ENCODE measurements around the gene ARID1A. TPM values are rescaled to one million over a fixed set of nuclear protein-coding genes. Genes with fewer than 3 reads are reported as not detected.
A peak's percentile ranks its signal among the peaks of the same experiment; 100 is the strongest.

Gene ARID1A
- total RNA-seq, 2 donors from 2014 or later, result 95.1 to 97.3 TPM

DNA sequence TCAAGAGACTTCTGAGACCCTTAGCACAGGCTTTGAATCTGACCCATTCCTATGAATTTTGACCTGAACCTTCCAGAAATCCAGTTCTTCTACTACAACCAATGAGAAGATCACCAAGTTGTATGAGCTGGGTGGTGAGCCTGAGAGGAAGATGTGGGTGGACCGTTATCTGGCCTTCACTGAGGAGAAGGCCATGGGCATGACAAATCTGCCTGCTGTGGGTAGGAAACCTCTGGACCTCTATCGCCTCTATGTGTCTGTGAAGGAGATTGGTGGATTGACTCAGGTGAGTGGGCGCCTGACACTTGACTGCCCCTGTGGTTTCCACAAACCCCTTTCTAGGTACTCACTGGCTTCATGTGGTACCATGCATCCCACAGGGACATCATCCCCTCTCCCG, 71.9 kb downstream of the ARID1A start:
- Mint-ChIP-seq H3K4me3 (no peak overlapping the region), H3K27ac (peak overlapping the region; percentile 1), H3K9me3 (no peaks in the 10 kb centered on the region), H3K27me3 (ENCODE audit: low read depth) (no peaks in the 10 kb centered on the region), H3K36me3 (ENCODE audit: insufficient read depth in 2 of 2) (peaks cover 22 to 65% of the 10 kb centered on the region in 2 donors), H3K4me1 (ENCODE audit: low read depth) (peaks cover 38% of the 10 kb centered on the region)
- no peak for DNase-seq
- ATAC-seq (replicated peaks in 1 of 2), result peak; percentile 46 to 56

DNA sequence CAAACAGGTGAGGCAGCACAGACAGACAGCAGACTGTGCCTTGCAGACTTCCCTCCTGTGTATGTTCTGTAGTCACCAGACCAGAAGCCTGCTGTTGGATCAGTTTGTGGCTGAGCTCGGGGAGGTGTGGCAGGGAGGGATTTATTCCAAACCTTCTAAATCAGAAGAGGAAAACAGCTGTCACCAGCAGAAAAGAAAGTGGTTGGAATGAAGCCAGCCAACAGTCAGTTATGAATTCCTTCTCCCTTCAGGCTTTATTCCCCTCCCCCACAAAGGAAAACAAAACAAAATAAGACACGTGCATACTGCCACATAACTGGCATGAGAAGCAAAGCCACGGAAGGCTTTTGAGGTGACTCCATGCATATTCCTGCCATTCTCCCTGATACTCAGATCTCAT, 72.9 kb downstream of the ARID1A start:
- H3K27ac Mint-ChIP-seq, result no peak overlapping the region
- H3K27me3 Mint-ChIP-seq (ENCODE audit: low read depth), result no peaks in the 10 kb centered on the region

DNA sequence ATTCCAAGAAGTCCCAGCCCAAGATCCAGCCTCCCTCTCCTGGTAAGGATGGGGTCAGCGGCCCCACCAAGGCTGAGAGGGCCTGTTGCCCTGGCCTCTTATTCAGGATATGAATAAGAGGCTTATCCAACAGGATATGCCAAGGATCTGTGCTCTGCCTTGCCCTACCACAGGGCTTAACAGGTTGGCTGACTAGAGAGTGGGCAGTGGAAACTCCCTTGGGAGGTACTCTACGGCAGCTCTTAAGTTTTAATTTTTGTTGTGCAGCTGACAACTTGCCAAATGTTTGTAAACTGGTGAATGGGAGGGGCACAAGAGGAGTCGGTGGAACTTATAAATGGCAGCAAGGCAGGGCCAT, 75.4 kb downstream of the ARID1A start:
- H3K9me3 Mint-ChIP-seq, result no peaks in the 10 kb centered on the region
- no peaks in the 10 kb centered on the region for H3K27me3 Mint-ChIP-seq (ENCODE audit: low read depth)
- H3K4me1 Mint-ChIP-seq (ENCODE audit: low read depth), result peaks cover 38% of the 10 kb centered on the region
- no peak for DNase-seq
- H3K4me3 Mint-ChIP-seq, result no peak overlapping the region
- ATAC-seq (replicated peaks in 1 of 2), result peak in 1 of 2 donors; percentile 28
- H3K36me3 Mint-ChIP-seq (ENCODE audit: insufficient read depth in 2 of 2), result peaks cover 26 to 71% of the 10 kb centered on the region in 2 donors
- peak overlapping the region; percentile 87 for H3K27ac Mint-ChIP-seq

More for the DNA sequence above, 72.9 kb downstream of the ARID1A start:
- H3K9me3 Mint-ChIP-seq, result no peaks in the 10 kb centered on the region
- peaks cover 26 to 67% of the 10 kb centered on the region in 2 donors for H3K36me3 Mint-ChIP-seq (ENCODE audit: insufficient read depth in 2 of 2)
- H3K4me1 Mint-ChIP-seq (ENCODE audit: low read depth), result peaks cover 38% of the 10 kb centered on the region
- ATAC-seq (replicated peaks in 1 of 2) (no peak), DNase-seq (no peak)
- no peak overlapping the region for H3K4me3 Mint-ChIP-seq

DNA sequence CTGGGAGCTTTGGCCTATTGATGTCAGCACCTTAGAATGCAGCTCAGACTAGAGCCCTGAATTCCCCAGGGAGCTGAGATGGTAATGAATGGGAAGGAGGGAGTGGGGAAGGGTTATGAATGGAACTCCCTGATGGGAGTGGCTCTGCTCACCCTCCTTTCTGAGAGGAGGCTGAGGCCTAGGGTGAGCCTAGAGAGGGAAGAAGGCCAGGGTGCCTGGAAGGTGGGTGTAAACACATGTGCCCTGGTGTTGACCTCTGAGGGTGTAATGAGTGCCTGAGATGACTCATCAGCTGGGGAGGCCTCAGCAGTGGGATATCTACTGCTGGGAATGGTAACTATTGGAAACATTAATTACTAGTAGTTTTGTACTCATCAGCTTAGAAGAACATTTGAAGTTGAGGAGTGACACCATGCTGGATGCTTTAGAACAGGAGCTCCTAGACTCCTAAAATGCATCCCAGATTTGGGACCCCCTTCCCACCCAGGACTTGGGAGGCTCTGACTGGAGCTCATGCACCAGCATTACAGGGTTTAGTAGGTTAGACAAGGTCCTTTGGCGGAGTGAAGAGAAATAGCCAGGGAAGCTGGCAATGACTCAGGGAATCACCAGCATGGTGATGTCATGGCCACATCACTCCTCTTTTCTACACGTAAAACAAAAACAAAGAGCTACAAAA, 76.0 kb downstream of the ARID1A start:
- Mint-ChIP-seq H3K27ac (peak overlapping the region; percentile 87), H3K4me3 (no peak overlapping the region), H3K27me3 (ENCODE audit: low read depth) (no peaks in the 10 kb centered on the region), H3K9me3 (no peaks in the 10 kb centered on the region), H3K4me1 (ENCODE audit: low read depth) (peaks cover 36% of the 10 kb centered on the region), H3K36me3 (ENCODE audit: insufficient read depth in 2 of 2) (peaks cover 28 to 72% of the 10 kb centered on the region in 2 donors)
- DNase-seq (peak in 1 of 2 donors; percentile 20), ATAC-seq (replicated peaks in 1 of 2) (peak; percentile 55 to 80)

DNA sequence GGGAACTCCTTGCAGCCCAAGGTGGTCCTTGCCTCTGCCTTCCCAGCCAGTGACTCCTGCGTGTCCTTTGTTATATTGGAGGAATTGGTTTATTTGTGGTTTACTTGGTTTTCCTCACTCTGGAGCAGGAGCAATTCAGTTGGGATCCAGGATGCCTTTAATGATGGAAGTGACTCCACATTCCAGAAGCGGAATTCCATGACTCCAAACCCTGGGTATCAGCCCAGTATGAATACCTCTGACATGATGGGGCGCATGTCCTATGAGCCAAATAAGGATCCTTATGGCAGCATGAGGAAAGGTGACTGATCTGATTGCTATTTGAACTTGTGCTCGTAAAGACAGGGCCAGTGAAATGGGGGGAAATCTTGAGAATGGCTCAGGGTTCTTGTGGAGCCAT, 76.9 kb downstream of the ARID1A start:
- H3K27me3 Mint-ChIP-seq (ENCODE audit: low read depth), result no peaks in the 10 kb centered on the region
- H3K4me3 Mint-ChIP-seq, result no peak overlapping the region
- DNase-seq, result no peak
- peaks cover 30% of the 10 kb centered on the region for H3K4me1 Mint-ChIP-seq (ENCODE audit: low read depth)
- no peaks in the 10 kb centered on the region for H3K9me3 Mint-ChIP-seq
- peaks cover 27 to 73% of the 10 kb centered on the region in 2 donors for H3K36me3 Mint-ChIP-seq (ENCODE audit: insufficient read depth in 2 of 2)
- H3K27ac Mint-ChIP-seq, result no peak overlapping the region
- no peak for ATAC-seq (replicated peaks in 1 of 2)

DNA sequence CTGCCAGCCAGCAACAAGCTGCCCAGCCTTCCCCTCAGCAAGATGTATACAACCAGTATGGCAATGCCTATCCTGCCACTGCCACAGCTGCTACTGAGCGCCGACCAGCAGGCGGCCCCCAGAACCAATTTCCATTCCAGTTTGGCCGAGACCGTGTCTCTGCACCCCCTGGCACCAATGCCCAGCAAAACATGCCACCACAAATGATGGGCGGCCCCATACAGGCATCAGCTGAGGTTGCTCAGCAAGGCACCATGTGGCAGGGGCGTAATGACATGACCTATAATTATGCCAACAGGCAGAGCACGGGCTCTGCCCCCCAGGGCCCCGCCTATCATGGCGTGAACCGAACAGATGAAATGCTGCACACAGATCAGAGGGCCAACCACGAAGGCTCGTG, 78.6 kb downstream of the ARID1A start:
- ATAC-seq (replicated peaks in 1 of 2) (no peak), DNase-seq (no peak)
- H3K4me3 Mint-ChIP-seq, result no peak overlapping the region
- H3K36me3 Mint-ChIP-seq (ENCODE audit: insufficient read depth in 2 of 2), result peaks cover 27 to 71% of the 10 kb centered on the region in 2 donors
- H3K27ac Mint-ChIP-seq, result no peak overlapping the region
- H3K4me1 Mint-ChIP-seq (ENCODE audit: low read depth), result peaks cover 23% of the 10 kb centered on the region
- no peaks in the 10 kb centered on the region for H3K9me3 Mint-ChIP-seq
- no peaks in the 10 kb centered on the region for H3K27me3 Mint-ChIP-seq (ENCODE audit: low read depth)

DNA sequence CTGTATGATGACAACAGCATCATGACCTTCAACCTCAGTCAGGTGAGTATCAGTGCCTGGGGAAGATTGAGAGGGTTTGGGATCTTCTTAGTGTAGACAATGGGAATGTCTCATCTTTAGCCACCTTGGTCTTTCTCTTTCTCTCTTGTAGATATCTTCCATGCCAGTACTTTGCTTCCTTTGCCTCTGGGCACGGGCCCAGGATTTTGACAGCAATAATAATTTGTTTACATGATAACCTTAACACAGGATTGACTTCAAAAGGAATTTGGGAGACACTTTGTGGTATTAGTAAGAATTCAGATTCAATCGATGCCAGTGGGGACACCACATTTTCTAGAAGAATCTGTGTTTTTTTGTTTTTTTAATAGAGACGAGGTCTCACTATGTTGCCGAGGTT, 79.9 kb downstream of the ARID1A start:
- no peak overlapping the region for H3K4me3 Mint-ChIP-seq
- H3K4me1 Mint-ChIP-seq (ENCODE audit: low read depth), result peaks cover 21% of the 10 kb centered on the region
- DNase-seq, result no peak
- no peak for ATAC-seq (replicated peaks in 1 of 2)
- peaks cover 26 to 65% of the 10 kb centered on the region in 2 donors for H3K36me3 Mint-ChIP-seq (ENCODE audit: insufficient read depth in 2 of 2)
- H3K27ac Mint-ChIP-seq, result peak overlapping the region; percentile 17
- H3K9me3 Mint-ChIP-seq, result no peaks in the 10 kb centered on the region
- no peaks in the 10 kb centered on the region for H3K27me3 Mint-ChIP-seq (ENCODE audit: low read depth)

DNA sequence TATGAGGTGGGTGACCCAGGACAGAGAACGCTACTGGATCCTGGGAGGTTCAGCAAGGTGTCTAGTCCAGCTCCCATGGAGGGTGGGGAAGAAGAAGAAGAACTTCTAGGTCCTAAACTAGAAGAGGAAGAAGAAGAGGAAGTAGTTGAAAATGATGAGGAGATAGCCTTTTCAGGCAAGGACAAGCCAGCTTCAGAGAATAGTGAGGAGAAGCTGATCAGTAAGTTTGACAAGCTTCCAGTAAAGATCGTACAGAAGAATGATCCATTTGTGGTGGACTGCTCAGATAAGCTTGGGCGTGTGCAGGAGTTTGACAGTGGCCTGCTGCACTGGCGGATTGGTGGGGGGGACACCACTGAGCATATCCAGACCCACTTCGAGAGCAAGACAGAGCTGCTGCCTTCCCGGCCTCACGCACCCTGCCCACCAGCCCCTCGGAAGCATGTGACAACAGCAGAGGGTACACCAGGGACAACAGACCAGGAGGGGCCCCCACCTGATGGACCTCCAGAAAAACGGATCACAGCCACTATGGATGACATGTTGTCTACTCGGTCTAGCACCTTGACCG, 83.4 kb downstream of the ARID1A start:
- no peaks in the 10 kb centered on the region for H3K27me3 Mint-ChIP-seq (ENCODE audit: low read depth)
- DNase-seq (no peak), ATAC-seq (replicated peaks in 1 of 2) (no peak)
- H3K4me1 Mint-ChIP-seq (ENCODE audit: low read depth), result peaks cover 26% of the 10 kb centered on the region
- no peak overlapping the region for H3K4me3 Mint-ChIP-seq
- no peak overlapping the region for H3K27ac Mint-ChIP-seq
- peaks cover 13 to 45% of the 10 kb centered on the region in 2 donors for H3K36me3 Mint-ChIP-seq (ENCODE audit: insufficient read depth in 2 of 2)
- H3K9me3 Mint-ChIP-seq, result no peaks in the 10 kb centered on the region

DNA sequence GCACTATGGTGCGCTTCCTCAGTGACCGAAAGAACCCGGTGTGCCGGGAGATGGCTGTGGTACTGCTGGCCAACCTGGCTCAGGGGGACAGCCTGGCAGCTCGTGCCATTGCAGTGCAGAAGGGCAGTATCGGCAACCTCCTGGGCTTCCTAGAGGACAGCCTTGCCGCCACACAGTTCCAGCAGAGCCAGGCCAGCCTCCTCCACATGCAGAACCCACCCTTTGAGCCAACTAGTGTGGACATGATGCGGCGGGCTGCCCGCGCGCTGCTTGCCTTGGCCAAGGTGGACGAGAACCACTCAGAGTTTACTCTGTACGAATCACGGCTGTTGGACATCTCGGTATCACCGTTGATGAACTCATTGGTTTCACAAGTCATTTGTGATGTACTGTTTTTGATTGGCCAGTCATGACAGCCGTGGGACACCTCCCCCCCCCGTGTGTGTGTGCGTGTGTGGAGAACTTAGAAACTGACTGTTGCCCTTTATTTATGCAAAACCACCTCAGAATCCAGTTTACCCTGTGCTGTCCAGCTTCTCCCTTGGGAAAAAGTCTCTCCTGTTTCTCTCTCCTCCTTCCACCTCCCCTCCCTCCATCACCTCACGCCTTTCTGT, 84.6 kb downstream of the ARID1A start:
- Mint-ChIP-seq H3K36me3 (ENCODE audit: insufficient read depth in 2 of 2) (peaks cover 11 to 34% of the 10 kb centered on the region in 2 donors), H3K27ac (peak overlapping the region; percentile 33), H3K4me3 (no peak overlapping the region), H3K9me3 (no peaks in the 10 kb centered on the region), H3K4me1 (ENCODE audit: low read depth) (peaks cover 38% of the 10 kb centered on the region), H3K27me3 (ENCODE audit: low read depth) (no peaks in the 10 kb centered on the region)
- DNase-seq, result no peak
- ATAC-seq (replicated peaks in 1 of 2), result peak; percentile 18 to 23

DNA sequence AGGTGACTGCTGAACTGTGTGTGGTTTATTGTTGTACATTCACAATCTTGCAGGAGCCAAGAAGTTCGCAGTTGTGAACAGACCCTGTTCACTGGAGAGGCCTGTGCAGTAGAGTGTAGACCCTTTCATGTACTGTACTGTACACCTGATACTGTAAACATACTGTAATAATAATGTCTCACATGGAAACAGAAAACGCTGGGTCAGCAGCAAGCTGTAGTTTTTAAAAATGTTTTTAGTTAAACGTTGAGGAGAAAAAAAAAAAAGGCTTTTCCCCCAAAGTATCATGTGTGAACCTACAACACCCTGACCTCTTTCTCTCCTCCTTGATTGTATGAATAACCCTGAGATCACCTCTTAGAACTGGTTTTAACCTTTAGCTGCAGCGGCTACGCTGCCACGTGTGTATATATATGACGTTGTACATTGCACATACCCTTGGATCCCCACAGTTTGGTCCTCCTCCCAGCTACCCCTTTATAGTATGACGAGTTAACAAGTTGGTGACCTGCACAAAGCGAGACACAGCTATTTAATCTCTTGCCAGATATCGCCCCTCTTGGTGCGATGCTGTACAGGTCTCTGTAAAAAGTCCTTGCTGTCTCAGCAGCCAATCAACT, 85.5 kb downstream of the ARID1A start:
- Mint-ChIP-seq H3K4me3 (no peak overlapping the region), H3K9me3 (no peaks in the 10 kb centered on the region), H3K36me3 (ENCODE audit: insufficient read depth in 2 of 2) (peaks cover 11 to 29% of the 10 kb centered on the region in 2 donors), H3K4me1 (ENCODE audit: low read depth) (peaks cover 47% of the 10 kb centered on the region), H3K27ac (peak overlapping the region; percentile 24), H3K27me3 (ENCODE audit: low read depth) (no peaks in the 10 kb centered on the region)
- DNase-seq (no peak), ATAC-seq (replicated peaks in 1 of 2) (peak in 1 of 2 donors; percentile 18)

DNA sequence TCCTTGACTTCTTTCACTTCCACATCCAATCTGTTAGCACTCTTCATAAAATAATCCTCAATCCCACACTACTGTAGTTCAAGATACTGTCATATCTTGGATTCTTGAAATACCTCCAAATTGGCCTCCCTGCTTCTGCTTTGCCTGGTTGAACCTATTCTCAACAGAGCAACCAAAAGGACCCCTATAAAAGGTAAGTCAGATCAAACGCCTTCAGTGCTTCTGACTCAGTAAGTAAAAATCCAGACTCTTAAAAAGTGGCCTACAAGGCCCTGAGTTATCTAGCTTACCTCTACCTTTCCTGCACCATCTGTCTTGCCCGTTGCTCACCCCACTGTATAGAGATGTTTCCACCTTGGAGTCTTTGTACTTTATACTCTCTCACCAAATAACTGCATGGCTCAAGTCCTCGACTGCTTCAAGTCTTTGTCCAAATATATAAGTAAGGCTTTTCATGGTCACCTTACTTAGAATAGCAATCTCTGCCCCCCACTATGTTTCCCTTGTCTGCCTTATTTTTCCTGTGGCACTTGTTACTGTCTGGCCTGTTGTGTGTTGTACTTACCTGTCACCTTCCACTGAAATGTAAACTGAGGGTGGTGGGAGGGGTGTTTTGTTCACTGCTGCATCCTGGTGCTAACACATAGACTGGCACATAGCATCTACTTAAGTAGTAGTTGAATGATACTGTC, 86.9 kb downstream of the ARID1A start:
- ATAC-seq (replicated peaks in 1 of 2), result no peak
- no peak for DNase-seq
- Mint-ChIP-seq H3K9me3 (no peaks in the 10 kb centered on the region), H3K27me3 (ENCODE audit: low read depth) (no peaks in the 10 kb centered on the region), H3K4me1 (ENCODE audit: low read depth) (peaks cover 60% of the 10 kb centered on the region), H3K36me3 (ENCODE audit: insufficient read depth in 2 of 2) (peaks cover 9 to 25% of the 10 kb centered on the region in 2 donors), H3K4me3 (no peak overlapping the region), H3K27ac (peak overlapping the region; percentile 14)

DNA sequence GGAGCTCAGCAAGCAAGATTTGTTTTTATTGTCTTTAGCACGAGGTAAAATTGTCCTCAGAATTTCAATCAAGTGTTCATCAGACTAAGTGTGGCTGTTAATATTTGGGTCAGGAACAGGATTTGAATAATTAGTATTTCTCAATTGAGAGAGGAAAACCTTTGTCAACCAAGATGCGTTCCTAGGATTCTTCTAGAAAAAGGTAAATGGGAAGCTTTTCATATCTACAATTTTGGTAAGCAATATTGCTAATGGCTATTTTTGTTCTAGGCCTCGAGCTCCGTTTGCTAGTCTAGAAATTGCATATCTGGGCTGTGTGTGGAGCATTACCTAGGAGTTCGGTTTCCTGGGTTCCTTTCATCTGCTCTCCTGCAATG, 87.8 kb downstream of the ARID1A start:
- ATAC-seq (replicated peaks in 1 of 2), result no peak
- Mint-ChIP-seq H3K36me3 (ENCODE audit: insufficient read depth in 2 of 2) (peaks cover 9 to 18% of the 10 kb centered on the region in 2 donors), H3K27ac (peak overlapping the region; percentile 9), H3K4me3 (no peak overlapping the region), H3K4me1 (ENCODE audit: low read depth) (peaks cover 65% of the 10 kb centered on the region), H3K9me3 (no peaks in the 10 kb centered on the region), H3K27me3 (ENCODE audit: low read depth) (no peaks in the 10 kb centered on the region)
- DNase-seq, result no peak

All from activated T-cell treated with anti-CD3 and anti-CD28 coated beads, Interleukin-2, amount 50 U/mL, for 72 hours (primary cell).